ENCODE measurements around the gene VILL. TPM values are rescaled to one million over a fixed set of nuclear protein-coding genes. Genes with fewer than 3 reads are reported as not detected.

The VILL gene
- polyA plus RNA-seq, 2 of the 4 experiments (the other 2 are of a cell fraction): 0.05 to 0.22 TPM

DNA sequence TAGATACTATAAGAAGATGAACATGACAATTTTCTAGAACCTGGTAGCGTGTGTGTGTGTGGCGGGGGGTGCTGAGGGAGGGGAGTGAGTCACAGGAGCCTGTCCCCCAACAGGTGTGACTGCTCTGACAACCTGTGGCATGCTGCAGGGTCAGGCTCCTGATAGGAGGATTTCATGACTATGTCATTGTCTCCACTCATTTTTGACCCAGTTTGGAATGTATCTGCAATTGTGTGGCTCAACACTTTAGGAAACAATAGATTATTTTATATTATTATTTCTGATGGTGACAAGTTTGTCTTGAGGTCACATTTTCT lies 9.3 kb upstream of the VILL start:
- DNase-seq (ENCODE audit: low read depth in 1 of 2, low spot score in 1 of 2) (no peak), FAIRE-seq (no peak), ATAC-seq (no peak)
- WGBS (ENCODE audit: missing lambda C conversion rate): 96% methylated on average over 2 of the region's 2 CpGs
- TF ChIP-seq, protein P1, sequence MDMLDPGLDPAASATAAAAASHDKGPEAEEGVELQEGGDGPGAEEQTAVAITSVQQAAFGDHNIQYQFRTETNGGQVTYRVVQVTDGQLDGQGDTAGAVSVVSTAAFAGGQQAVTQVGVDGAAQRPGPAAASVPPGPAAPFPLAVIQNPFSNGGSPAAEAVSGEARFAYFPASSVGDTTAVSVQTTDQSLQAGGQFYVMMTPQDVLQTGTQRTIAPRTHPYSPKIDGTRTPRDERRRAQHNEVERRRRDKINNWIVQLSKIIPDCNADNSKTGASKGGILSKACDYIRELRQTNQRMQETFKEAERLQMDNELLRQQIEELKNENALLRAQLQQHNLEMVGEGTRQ (IDR thresholded peaks at IDR 0.05): no peak
- TF ChIP-seq CBX2 (IDR thresholded peaks at IDR 0.05; ENCODE audit: borderline replicate concordance, low read depth) (no peak), MAFK (IDR thresholded peaks at IDR 0.05; ENCODE audit: partially characterized antibody) (no peak), EHMT2 (IDR thresholded peaks at IDR 0.05; ENCODE audit: low read depth) (no peak), CBX8 (IDR thresholded peaks at IDR 0.05) (no peak), ZC3H11A (IDR thresholded peaks at IDR 0.05) (no peak), JUNB (IDR thresholded peaks at IDR 0.05) (no peak), POLR2AphosphoS2 (conservative IDR thresholded peaks at IDR 0.05; ENCODE audit: low read length) (no peak), NR3C1 (IDR thresholded peaks at IDR 0.05) (no peak), HOXB5 (CRISPR knock-in tag; IDR thresholded peaks at IDR 0.05) (no peak)
- Histone ChIP-seq H3K4me2 (no peak overlapping the region), H3K4me3 (no peak overlapping the region), H3K9me3 (no peaks in the 10 kb centered on the region), H3K27ac (no peak overlapping the region), H3K4me1 (peaks cover under 1% of the 10 kb centered on the region; the same call in 1 of the 3 replicates)
- CTCF ChIA-PET: interaction anchor here (1.3 to 4.5 kb wide), 3 partner anchors 8 to 16 kb away, joined by 6 to 26 read pairs (median 14); no protein-coding TSS in a partner anchor
- POLR2A ChIA-PET: no interaction called here

- ATAC-seq: no peak
- peaks cover 10% of the 10 kb centered on the region for H3K4me1 ChIP-seq
These were observed 8.3 kb upstream of the VILL start for GRCh38 chr3:37982331-37982730.

GRCh38 chr3:37984051-37984450 lies 6.5 kb upstream of the VILL start:
- ChIA-PET CTCF (interaction anchor here (0.8 to 4.5 kb wide), 6 partner anchors 10 to 314 kb away, joined by 3 to 34 read pairs (median 4); no protein-coding TSS in a partner anchor), POLR2A (no interaction called here)
- Histone ChIP-seq H3K4me2 (no peak overlapping the region), H3K4me1 (peaks cover 14% of the 10 kb centered on the region), H3K9me3 (no peaks in the 10 kb centered on the region), H3K27ac (no peak overlapping the region), H3K4me3 (no peak overlapping the region)
- FAIRE-seq (no peak), DNase-seq (ENCODE audit: low read depth in 1 of 2, low spot score in 1 of 2) (no peak), ATAC-seq (no peak)
- WGBS (ENCODE audit: missing lambda C conversion rate): 80% methylated on average over 7 of the region's 7 CpGs
- TF ChIP-seq FOXS1 (CRISPR knock-in tag; IDR thresholded peaks at IDR 0.05) (no peak), HOXB13 (CRISPR knock-in tag; IDR thresholded peaks at IDR 0.05; ENCODE audit: low read depth) (no peak), CBX8 (IDR thresholded peaks at IDR 0.05) (no peak), ZNF302 (CRISPR knock-in tag; IDR thresholded peaks at IDR 0.05) (no peak), MAZ (IDR thresholded peaks at IDR 0.05; ENCODE audit: borderline replicate concordance, low read depth, low read length) (no peak), RNF2 (IDR thresholded peaks at IDR 0.05; ENCODE audit: borderline replicate concordance, low read depth) (no peak), CHD4 (IDR thresholded peaks at IDR 0.05; ENCODE audit: borderline replicate concordance) (no peak), NR3C1 (IDR thresholded peaks at IDR 0.05) (no peak), ZFP36 (IDR thresholded peaks at IDR 0.05; ENCODE audit: borderline replicate concordance, partially characterized antibody) (no peak)

More at GRCh38 chr3:37982331-37982730, 8.3 kb upstream of the VILL start:
- H3K9me3 ChIP-seq: no peaks in the 10 kb centered on the region
- no peak for FAIRE-seq
- POLR2A ChIA-PET: no interaction called here
- no peak overlapping the region for H3K4me2 ChIP-seq
- TF ChIP-seq SMC3 (IDR thresholded peaks at IDR 0.05): no peak
- TF ChIP-seq RCOR1 (IDR thresholded peaks at IDR 0.05; ENCODE audit: low read depth, low read length): no peak
- WGBS (ENCODE audit: missing lambda C conversion rate): 86% methylated on average over 1 of the region's 1 CpG
- no peak overlapping the region for H3K27ac ChIP-seq
- no peak for DNase-seq (ENCODE audit: low read depth in 1 of 2, low spot score in 1 of 2)
- H3K4me3 ChIP-seq: no peak overlapping the region
- CTCF ChIA-PET: interaction anchor here (0.9 to 4.5 kb wide), 5 partner anchors 8 to 364 kb away, joined by 3 to 34 read pairs (median 6); partner anchors contain the start of gene XYLB

DNA sequence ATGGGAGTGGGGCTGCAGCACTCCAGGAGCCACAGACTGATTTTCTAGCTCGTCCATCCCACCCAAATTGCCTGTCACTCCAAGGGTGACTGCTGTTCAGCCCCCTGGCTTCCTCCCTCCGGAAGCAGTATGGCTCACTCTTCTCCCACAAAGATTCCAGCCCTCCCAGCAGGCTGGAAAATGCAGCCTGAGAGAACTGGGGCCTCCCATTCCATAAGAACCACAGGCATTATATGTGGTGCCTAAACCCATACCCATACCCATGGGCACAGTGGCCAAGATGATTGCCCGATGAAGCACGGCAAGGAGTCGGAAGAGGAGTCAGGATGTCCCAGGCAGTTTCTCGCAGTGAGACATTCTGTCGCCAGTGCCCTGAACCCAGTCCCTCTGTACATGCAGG lies 6.0 kb upstream of the VILL start:
- no peak overlapping the region for H3K4me3 ChIP-seq
- CTCF ChIA-PET: interaction anchor here (1.4 to 4.5 kb wide), 4 partner anchors 10 to 129 kb away, joined by 3 to 34 read pairs (median 17); no protein-coding TSS in a partner anchor
- no peak for ATAC-seq
- 89% methylated on average over 7 of the region's 7 CpGs for WGBS (ENCODE audit: missing lambda C conversion rate)
- no peak overlapping the region for H3K4me2 ChIP-seq
- no peak overlapping the region for H3K27ac ChIP-seq
- no peak for TF ChIP-seq KDM1A (IDR thresholded peaks at IDR 0.05; ENCODE audit: low read depth)
- TF ChIP-seq NFE2L2 (conservative IDR thresholded peaks at IDR 0.05; ENCODE audit: low read length): no peak
- TF ChIP-seq MYC (IDR thresholded peaks at IDR 0.05; ENCODE audit: borderline replicate concordance, low read length): no peak
- no peak for TF ChIP-seq SMC3 (IDR thresholded peaks at IDR 0.05)
- TF ChIP-seq, protein P2, sequence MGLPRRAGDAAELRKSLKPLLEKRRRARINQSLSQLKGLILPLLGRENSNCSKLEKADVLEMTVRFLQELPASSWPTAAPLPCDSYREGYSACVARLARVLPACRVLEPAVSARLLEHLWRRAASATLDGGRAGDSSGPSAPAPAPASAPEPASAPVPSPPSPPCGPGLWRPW (IDR thresholded peaks at IDR 0.05): no peak
- TF ChIP-seq RARB (CRISPR knock-in tag; IDR thresholded peaks at IDR 0.05): no peak
- TF ChIP-seq MAZ (IDR thresholded peaks at IDR 0.05; ENCODE audit: borderline replicate concordance, low read depth, low read length): no peak
- no peak for TF ChIP-seq MAX (IDR thresholded peaks at IDR 0.05)
- TF ChIP-seq RAD21 (conservative IDR thresholded peaks at IDR 0.05 in 1 of 2, IDR thresholded peaks at IDR 0.05 in 1 of 2): no peak
- FAIRE-seq: no peak
- no peaks in the 10 kb centered on the region for H3K9me3 ChIP-seq
- POLR2A ChIA-PET: no interaction called here
- peaks cover 14% of the 10 kb centered on the region for H3K4me1 ChIP-seq
- DNase-seq (ENCODE audit: low read depth in 1 of 2, low spot score in 1 of 2): no peak
